Endothelial cell of umbilical vein (primary cell): Measurements from ENCODE around the gene C3orf52.

Experiments
- CTCF ChIP-seq, 2 donors: IDR thresholded peaks; 1 replicate in 1 of 2; 2 replicates in 1 of 2; pipeline ENCODE4 v1.5.1; 2011; ENCODE audit warnings: low read length in 2 of 2, mild to moderate bottlenecking in 2 of 2, moderate library complexity in 2 of 2, control low read depth in 1 of 2, inconsistent platforms in 1 of 2, low read depth in 1 of 2; ENCODE audit not compliant: insufficient read depth in 1 of 2; ENCODE audit errors: extremely low read depth in 1 of 2
- EZH2 ChIP-seq: IDR thresholded peaks from 2 replicates; pipeline ENCODE4 v1.6.1; 2012; ENCODE audit warnings: borderline replicate concordance, low read depth, mild to moderate bottlenecking, moderate library complexity, low read length, inconsistent platforms; ENCODE audit not compliant: severe bottlenecking
- POLR2A ChIP-seq: IDR thresholded peaks from 2 replicates; pipeline ENCODE4 v1.6.1; 2012; ENCODE audit warnings: low read depth, mild to moderate bottlenecking, control low read depth, low read length

- TF ChIP-seq EZH2 (no peak), POLR2A (no peak), CTCF (IDR thresholded peaks at IDR 0.05; ENCODE audit: extremely low read depth in 1 of 2, insufficient read depth in 1 of 2, low read depth in 1 of 2, low read length in 2 of 2) (no peak)
These were observed 46.4 kb downstream of the C3orf52 start for GRCh38 chr3:112132554-112132953.
